HepG2 (cell line): Measurements from ENCODE around the gene PGAP1. TPM values are rescaled to one million over a fixed set of nuclear protein-coding genes. Genes with fewer than 3 reads are reported as not detected.

Experiments used
- CHD4 ChIP-seq: fragments of 200-600 bp; sonication (generic); IDR thresholded peaks from 2 replicates; pipeline ENCODE4 v1.7.0; 2017; ENCODE audit warnings: mild to moderate bottlenecking, low read length, borderline replicate concordance
- DR1 ChIP-seq: sonication (generic); formaldehyde crosslinking; IDR thresholded peaks from 2 replicates; pipeline ENCODE4 v1.8.0; 2021; ENCODE audit warnings: mild to moderate bottlenecking, missing genetic modification reagents, inconsistent platforms
- FOSL1 ChIP-seq: sonication (generic); formaldehyde crosslinking; IDR thresholded peaks from 2 replicates; pipeline ENCODE4 v1.9.0; 2021; ENCODE audit warnings: missing genetic modification reagents, borderline replicate concordance
- HOXA7 ChIP-seq: sonication (generic); formaldehyde crosslinking; IDR thresholded peaks from 2 replicates; pipeline ENCODE4 v1.8.1; 2022; ENCODE audit warnings: mild to moderate bottlenecking, missing genetic modification reagents, moderate library complexity
- KLF11 ChIP-seq: IDR thresholded peaks from 2 replicates; pipeline ENCODE4 v1.6.1; 2016; ENCODE audit warnings: missing compliant biosample characterization
- MTA1 ChIP-seq: sonication (generic); formaldehyde crosslinking; IDR thresholded peaks from 2 replicates; pipeline ENCODE4 v1.4.0; 2020; ENCODE audit warnings: missing genetic modification reagents, mild to moderate bottlenecking, borderline replicate concordance
- PHB2 ChIP-seq: fragments of 450-650 bp; IDR thresholded peaks from 2 replicates; pipeline ENCODE4 v1.6.1; 2018; ENCODE audit not compliant: partially characterized antibody
- RAD51 ChIP-seq: fragments of 450-650 bp; IDR thresholded peaks from 2 replicates; pipeline ENCODE4 v1.6.1; 2016; ENCODE audit warnings: borderline replicate concordance
- SIX1 ChIP-seq: sonication (generic); formaldehyde crosslinking; IDR thresholded peaks from 2 replicates; pipeline ENCODE4 v1.4.0; 2020; ENCODE audit warnings: missing genetic modification reagents, borderline replicate concordance
- ZFP36L1 ChIP-seq: sonication (generic); formaldehyde crosslinking; IDR thresholded peaks from 2 replicates; pipeline ENCODE4 v1.8.0; 2022; ENCODE audit warnings: mild to moderate bottlenecking, missing genetic modification reagents, moderate library complexity
- ZFP41 ChIP-seq: sonication (generic); formaldehyde crosslinking; IDR thresholded peaks from 2 replicates; pipeline ENCODE4 v1.4.0; 2020; ENCODE audit warnings: mild to moderate bottlenecking, missing genetic modification reagents, borderline replicate concordance
- ZFP90 ChIP-seq: sonication (generic); formaldehyde crosslinking; IDR thresholded peaks from 2 replicates; pipeline ENCODE4 v1.8.0; 2022; ENCODE audit warnings: missing genetic modification reagents, mild to moderate bottlenecking, inconsistent platforms, borderline replicate concordance
- ZNF121 ChIP-seq: sonication (generic); formaldehyde crosslinking; IDR thresholded peaks from 2 replicates; pipeline ENCODE4 v1.5.0; 2020; ENCODE audit warnings: mild to moderate bottlenecking, missing genetic modification reagents
- ZNF44 ChIP-seq: sonication (generic); formaldehyde crosslinking; IDR thresholded peaks from 2 replicates; pipeline ENCODE4 v1.5.1; 2020; ENCODE audit warnings: mild to moderate bottlenecking, missing genetic modification reagents
- ZNF558 ChIP-seq: sonication (generic); formaldehyde crosslinking; IDR thresholded peaks from 2 replicates; pipeline ENCODE4 v1.9.0; 2022; ENCODE audit warnings: mild to moderate bottlenecking, missing genetic modification reagents, borderline replicate concordance
- ZNF605 ChIP-seq: sonication (generic); formaldehyde crosslinking; IDR thresholded peaks from 2 replicates; pipeline ENCODE4 v1.8.0; 2022; ENCODE audit warnings: mild to moderate bottlenecking, missing genetic modification reagents
- polyA plus RNA-seq, 8 experiments: library from polyadenylated mRNA; depleted of rRNA in 3 of 8; stranded (reverse) in 7 of 8; unstranded in 1 of 8; fragments of >200 nt; fragmentation: Illumina TruSeq in 4 of 8; extraction: Trizol in 4 of 8; gene quantifications; 2 replicates each; pipeline versions ENCODE4 v1.2.1 to v1.2.3, GENCODE V29; 2011 to 2016; ENCODE audit warnings: low read depth in 4 of 8, missing spikeins in 1 of 8, mixed read lengths in 1 of 8; ENCODE audit not compliant: insufficient read depth in 1 of 8
- total RNA-seq, 5 experiments: library from RNA; depleted of rRNA; stranded (reverse); fragments of >200 nt; fragmentation: Illumina TruSeq; extraction: Trizol; gene quantifications; 2 replicates each; pipeline ENCODE4 v1.2.3, GENCODE V29; 2016; ENCODE audit warnings: low read depth in 1 of 5
- TF ChIP-seq, protein P1 (sequence below): sonication (generic); formaldehyde crosslinking; IDR thresholded peaks from 2 replicates; pipeline ENCODE4 v1.4.0; 2020; ENCODE audit warnings: missing genetic modification reagents, borderline replicate concordance
- TF ChIP-seq, protein P2 (sequence below): IDR thresholded peaks from 2 replicates; pipeline ENCODE4 v1.6.1; 2016
- TF ChIP-seq, protein P3 (sequence below): sonication (generic); formaldehyde crosslinking; IDR thresholded peaks from 2 replicates; pipeline ENCODE4 v1.8.1; 2023; ENCODE audit warnings: mild to moderate bottlenecking, missing genetic modification reagents
- TF ChIP-seq, protein P4 (sequence below): sonication (generic); formaldehyde crosslinking; IDR thresholded peaks from 2 replicates; pipeline ENCODE4 v1.5.0; 2020; ENCODE audit warnings: mild to moderate bottlenecking, missing genetic modification reagents, borderline replicate concordance

PGAP1 gene
- total and polyA plus RNA-seq, 2 of the 13 experiments (the other 11 are each of a cell fraction or from before 2014, with no cell fraction given), result 4.1 to 6.4 TPM

DNA sequence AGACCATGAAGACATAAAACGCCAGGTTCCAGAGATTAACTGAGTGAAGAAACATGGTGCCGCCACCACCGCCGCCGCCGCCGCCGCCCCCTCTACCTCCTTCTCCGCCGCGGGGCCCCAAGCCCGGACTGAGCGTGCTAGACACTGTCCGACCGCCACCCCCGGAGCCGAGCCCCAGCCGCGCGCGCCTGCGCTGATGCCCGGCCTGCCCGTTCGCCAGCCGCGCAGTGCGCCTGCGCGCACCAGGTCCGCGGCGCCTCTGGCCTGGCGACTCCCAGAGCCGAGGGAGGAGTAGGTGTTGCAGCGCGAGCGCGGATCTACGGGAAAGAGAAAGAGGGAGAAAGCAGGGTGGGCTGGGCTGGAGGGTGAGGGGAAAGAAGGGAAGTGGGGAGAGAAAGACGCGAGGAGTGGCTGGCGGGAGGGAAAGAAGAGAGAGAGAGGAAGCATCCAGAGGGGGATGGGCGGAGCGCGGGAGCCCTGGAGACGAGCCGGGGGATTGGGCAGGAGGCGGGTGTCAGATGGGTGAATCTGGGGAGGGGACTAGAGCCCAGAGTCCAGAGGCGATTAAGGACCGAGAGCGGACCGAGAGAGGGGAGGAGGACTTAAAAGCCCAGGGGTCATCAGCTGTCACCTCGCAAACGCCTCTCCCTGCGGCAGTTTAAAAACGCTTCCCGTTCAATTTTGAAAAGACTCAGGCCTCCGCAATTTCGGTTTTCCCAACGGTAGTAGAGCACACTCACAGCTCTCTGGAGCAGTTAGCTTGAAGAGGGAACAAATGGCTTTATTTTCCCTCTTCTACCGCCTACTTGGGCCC lies at the start of gene PGAP1 (continued):
- TF ChIP-seq PHB2 (no peak), FOSL1 (no peak), ZFP36L1 (CRISPR knock-in tag) (peak; percentile 16; the same call in 1 of the 2 replicates), DR1 (peak; percentile 29; the same call in 1 of the 2 replicates), ZFP90 (CRISPR knock-in tag) (peak; percentile 1; the same call in 1 of the 2 replicates), ZNF44 (CRISPR knock-in tag) (no peak), ZFP41 (no peak), ZNF605 (CRISPR knock-in tag) (peak; percentile 49), MTA1 (CRISPR knock-in tag) (peak; percentile 61; the same call in 1 of the 2 replicates), KLF11 (CRISPR knock-in tag) (no peak), ZNF558 (peak; percentile 83; the same call in 1 of the 2 replicates), RAD51 (no peak), CHD4 (no peak), ZNF121 (no peak), HOXA7 (no peak), SIX1 (no peak)
- TF ChIP-seq, protein P1, sequence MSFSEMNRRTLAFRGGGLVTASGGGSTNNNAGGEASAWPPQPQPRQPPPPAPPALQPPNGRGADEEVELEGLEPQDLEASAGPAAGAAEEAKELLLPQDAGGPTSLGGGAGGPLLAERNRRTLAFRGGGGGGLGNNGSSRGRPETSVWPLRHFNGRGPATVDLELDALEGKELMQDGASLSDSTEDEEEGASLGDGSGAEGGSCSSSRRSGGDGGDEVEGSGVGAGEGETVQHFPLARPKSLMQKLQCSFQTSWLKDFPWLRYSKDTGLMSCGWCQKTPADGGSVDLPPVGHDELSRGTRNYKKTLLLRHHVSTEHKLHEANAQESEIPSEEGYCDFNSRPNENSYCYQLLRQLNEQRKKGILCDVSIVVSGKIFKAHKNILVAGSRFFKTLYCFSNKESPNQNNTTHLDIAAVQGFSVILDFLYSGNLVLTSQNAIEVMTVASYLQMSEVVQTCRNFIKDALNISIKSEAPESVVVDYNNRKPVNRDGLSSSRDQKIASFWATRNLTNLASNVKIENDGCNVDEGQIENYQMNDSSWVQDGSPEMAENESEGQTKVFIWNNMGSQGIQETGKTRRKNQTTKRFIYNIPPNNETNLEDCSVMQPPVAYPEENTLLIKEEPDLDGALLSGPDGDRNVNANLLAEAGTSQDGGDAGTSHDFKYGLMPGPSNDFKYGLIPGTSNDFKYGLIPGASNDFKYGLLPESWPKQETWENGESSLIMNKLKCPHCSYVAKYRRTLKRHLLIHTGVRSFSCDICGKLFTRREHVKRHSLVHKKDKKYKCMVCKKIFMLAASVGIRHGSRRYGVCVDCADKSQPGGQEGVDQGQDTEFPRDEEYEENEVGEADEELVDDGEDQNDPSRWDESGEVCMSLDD (CRISPR knock-in tag), result no peak
- TF ChIP-seq, protein P2, sequence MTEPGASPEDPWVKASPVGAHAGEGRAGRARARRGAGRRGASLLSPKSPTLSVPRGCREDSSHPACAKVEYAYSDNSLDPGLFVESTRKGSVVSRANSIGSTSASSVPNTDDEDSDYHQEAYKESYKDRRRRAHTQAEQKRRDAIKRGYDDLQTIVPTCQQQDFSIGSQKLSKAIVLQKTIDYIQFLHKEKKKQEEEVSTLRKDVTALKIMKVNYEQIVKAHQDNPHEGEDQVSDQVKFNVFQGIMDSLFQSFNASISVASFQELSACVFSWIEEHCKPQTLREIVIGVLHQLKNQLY (CRISPR knock-in tag), result no peak
- TF ChIP-seq, protein P3, sequence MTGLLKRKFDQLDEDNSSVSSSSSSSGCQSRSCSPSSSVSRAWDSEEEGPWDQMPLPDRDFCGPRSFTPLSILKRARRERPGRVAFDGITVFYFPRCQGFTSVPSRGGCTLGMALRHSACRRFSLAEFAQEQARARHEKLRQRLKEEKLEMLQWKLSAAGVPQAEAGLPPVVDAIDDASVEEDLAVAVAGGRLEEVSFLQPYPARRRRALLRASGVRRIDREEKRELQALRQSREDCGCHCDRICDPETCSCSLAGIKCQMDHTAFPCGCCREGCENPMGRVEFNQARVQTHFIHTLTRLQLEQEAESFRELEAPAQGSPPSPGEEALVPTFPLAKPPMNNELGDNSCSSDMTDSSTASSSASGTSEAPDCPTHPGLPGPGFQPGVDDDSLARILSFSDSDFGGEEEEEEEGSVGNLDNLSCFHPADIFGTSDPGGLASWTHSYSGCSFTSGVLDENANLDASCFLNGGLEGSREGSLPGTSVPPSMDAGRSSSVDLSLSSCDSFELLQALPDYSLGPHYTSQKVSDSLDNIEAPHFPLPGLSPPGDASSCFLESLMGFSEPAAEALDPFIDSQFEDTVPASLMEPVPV (CRISPR knock-in tag), result 0 out of 2 replicates have a peak, but pooled peaks have one; percentile 22
- TF ChIP-seq, protein P4, sequence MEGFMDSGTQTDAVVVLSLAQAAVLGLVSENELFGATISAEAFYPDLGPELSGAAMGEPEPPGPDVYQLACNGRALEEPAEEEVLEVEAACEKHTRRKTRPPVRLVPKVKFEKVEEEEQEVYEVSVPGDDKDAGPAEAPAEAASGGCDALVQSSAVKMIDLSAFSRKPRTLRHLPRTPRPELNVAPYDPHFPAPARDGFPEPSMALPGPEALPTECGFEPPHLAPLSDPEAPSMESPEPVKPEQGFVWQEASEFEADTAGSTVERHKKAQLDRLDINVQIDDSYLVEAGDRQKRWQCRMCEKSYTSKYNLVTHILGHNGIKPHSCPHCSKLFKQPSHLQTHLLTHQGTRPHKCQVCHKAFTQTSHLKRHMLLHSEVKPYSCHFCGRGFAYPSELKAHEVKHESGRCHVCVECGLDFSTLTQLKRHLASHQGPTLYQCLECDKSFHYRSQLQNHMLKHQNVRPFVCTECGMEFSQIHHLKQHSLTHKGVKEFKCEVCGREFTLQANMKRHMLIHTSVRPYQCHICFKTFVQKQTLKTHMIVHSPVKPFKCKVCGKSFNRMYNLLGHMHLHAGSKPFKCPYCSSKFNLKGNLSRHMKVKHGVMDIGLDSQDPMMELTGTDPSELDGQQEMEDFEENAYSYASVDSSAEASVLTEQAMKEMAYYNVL, result peak; percentile 97; the same call in 1 of the 2 replicates
